ENCODE measurements around the gene LINGO3. TPM values are rescaled to one million over a fixed set of nuclear protein-coding genes. Genes with fewer than 3 reads are reported as not detected.

Gene LINGO3
- total and polyA plus RNA-seq, 2 of the 8 experiments (the other 6 are each of a cell fraction or from before 2014, with no cell fraction given), result 0.59 TPM; not detected in 1

DNA sequence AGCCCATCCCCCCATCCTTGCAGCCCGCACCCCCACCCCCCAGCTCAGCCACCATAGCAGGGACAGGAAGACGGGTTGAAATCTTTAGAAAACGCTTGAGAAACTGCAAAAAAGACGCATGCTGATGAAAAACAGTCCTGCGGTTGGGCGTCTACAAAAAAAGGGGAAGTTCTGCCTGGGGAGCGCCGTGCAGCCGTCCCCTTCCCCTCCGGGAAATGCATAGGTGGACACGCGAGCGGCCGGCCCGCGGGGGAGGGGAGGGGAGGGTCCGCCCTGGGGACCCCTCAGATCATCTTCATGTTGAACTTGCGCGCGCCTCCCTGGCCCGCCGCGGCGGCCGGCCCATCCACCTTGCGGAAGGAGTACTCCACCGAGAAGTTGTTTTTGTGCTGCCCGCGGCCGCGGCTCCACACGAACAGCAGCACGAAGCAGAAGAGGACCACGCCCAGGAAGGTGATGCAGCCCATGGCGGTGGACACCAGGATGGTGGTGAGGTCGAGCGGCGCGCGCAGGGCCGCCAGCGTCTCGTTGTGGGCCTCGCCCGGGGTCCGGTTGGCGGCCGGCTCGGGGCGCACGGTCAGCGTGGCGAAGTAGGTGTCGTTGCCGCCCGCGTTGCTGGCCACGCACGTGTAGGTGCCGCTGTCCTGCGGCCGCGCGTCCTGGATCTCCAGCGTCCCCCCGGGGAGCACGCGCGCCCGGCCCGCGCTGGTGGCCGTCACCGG is 18.1 kb downstream of the LINGO3 start:
- H3K27me3 ChIP-seq (replicated peaks in 1 of 4; ENCODE audit: control insufficient read depth in 3 of 4, extremely low read depth in 1 of 4, insufficient read depth in 3 of 4, low read length in 3 of 4), result peaks cover 40 to 67% (median 59%) of the 10 kb centered on the region in 4 experiments
- no peaks in the 10 kb centered on the region for H3K79me1 ChIP-seq (ENCODE audit: low read depth, low read length)
- ChIA-PET POLR2A (ENCODE audit: partially characterized antibody) (interaction anchor here (1.0 to 3.1 kb wide), 6 partner anchors 15 to 28 kb away, joined by 3 to 25 read pairs (median 6); no protein-coding TSS in a partner anchor), CTCF (ENCODE audit: partially characterized antibody) (interaction anchor here (1.3 to 5.0 kb wide), 5 partner anchors 14 to 36 kb away, joined by 5 to 46 read pairs (median 10); no protein-coding TSS in a partner anchor)
- no peak overlapping the region for H3K18ac ChIP-seq (ENCODE audit: extremely low read depth, low read length)
- peak overlapping the region; percentile 75; the same call in 1 of the 2 replicates for H4K8ac ChIP-seq (ENCODE audit: extremely low read depth, insufficient read depth, low read length)
- no peak overlapping the region; a peak in 1 of 7 replicates for H3K9ac ChIP-seq (replicated peaks in 1 of 4; ENCODE audit: extremely low read depth in 1 of 4, low read depth in 3 of 4, low read length in 3 of 4)
- H3K9me3 ChIP-seq (ENCODE audit: insufficient read depth in 2 of 2, low read depth in 1 of 2, low read length in 1 of 2), result no peaks in the 10 kb centered on the region
- H3K36me3 ChIP-seq (ENCODE audit: control insufficient read depth in 2 of 4, insufficient read depth in 4 of 4, low read length in 3 of 4), result peaks cover 0 to 6% (median 0%) of the 10 kb centered on the region in 4 experiments; a peak in 1 of 8 replicates
- H2AK5ac ChIP-seq (ENCODE audit: low read depth, low read length), result no peak overlapping the region
- H3K14ac ChIP-seq (ENCODE audit: insufficient read length), result no peak overlapping the region
- 10% methylated on average over 42 of the region's 74 CpGs; no CpG with 5 or more reads in 1 of the 2 experiments for WGBS, 2 experiments (ENCODE audit: extremely low coverage in 1 of 2, insufficient coverage in 1 of 2, insufficient read length in 1 of 2, insufficient replicate concordance in 2 of 2, low coverage in 1 of 2, low lambda C conversion rate in 2 of 2, missing lambda C conversion rate in 1 of 2)
- H3K4me2 ChIP-seq (ENCODE audit: insufficient read depth in 1 of 2, low read depth in 2 of 2, low read length in 2 of 2), result peak overlapping the region; percentile 58 to 97
- H4K20me1 ChIP-seq (replicated peaks in 1 of 2; ENCODE audit: control insufficient read depth in 1 of 2, insufficient read depth in 2 of 2, low read length in 2 of 2), result peaks cover 0 to 11% of the 10 kb centered on the region in 2 experiments
- H3K4ac ChIP-seq (replicated peaks; ENCODE audit: insufficient read length, low read depth, low read length), result no peak overlapping the region
- peaks cover 10% of the 10 kb centered on the region; the same call in 1 of the 2 replicates for H3K23me2 ChIP-seq (ENCODE audit: low read depth, low read length)
- H2BK12ac ChIP-seq (ENCODE audit: low read depth, low read length), result no peak overlapping the region; the same call in 1 of the 2 replicates
- H4K5ac ChIP-seq (ENCODE audit: insufficient read length, low read depth, low read length), result no peak overlapping the region
- H3K4me3 ChIP-seq (ENCODE audit: extremely low read depth in 1 of 4, insufficient read depth in 2 of 4, low read depth in 3 of 4, low read length in 4 of 4), result peak overlapping the region; percentile 17 to 56 (median 20); a peak in 6 of 8 replicates
- H2BK20ac ChIP-seq (ENCODE audit: low read length), result no peak overlapping the region
- FAIRE-seq (no peak), DNase-seq (ENCODE audit: low read depth in 1 of 2, low spot score in 2 of 2) (no peak)
- no peak overlapping the region for H3K27ac ChIP-seq (ENCODE audit: low read depth, low read length)
- no peak overlapping the region for H3K56ac ChIP-seq (replicated peaks; ENCODE audit: insufficient read length, low read depth, low read length)
- H3K4me1 ChIP-seq (replicated peaks in 1 of 4; ENCODE audit: control insufficient read depth in 3 of 4, insufficient read depth in 4 of 4, low read length in 3 of 4), result peaks cover 0 to 22% (median 9%) of the 10 kb centered on the region in 4 experiments; a peak in 5 of 7 replicates
- H3K23ac ChIP-seq (ENCODE audit: insufficient read length), result no peak overlapping the region
- 0 out of 2 replicates have a peak, but pooled peaks have one; percentile 16 for TF ChIP-seq TAF1 (IDR thresholded peaks at IDR 0.05; ENCODE audit: low read depth, low read length)
- no peak for TF ChIP-seq TAF7 (optimal IDR thresholded peaks at IDR 0.05; ENCODE audit: borderline replicate concordance, low read depth, low read length)
- peak; percentile 8 for TF ChIP-seq RNF2 (IDR thresholded peaks at IDR 0.05; ENCODE audit: borderline replicate concordance, low read depth, low read length, missing control alignments, poor library complexity, severe bottlenecking)
- TF ChIP-seq, protein P1, sequence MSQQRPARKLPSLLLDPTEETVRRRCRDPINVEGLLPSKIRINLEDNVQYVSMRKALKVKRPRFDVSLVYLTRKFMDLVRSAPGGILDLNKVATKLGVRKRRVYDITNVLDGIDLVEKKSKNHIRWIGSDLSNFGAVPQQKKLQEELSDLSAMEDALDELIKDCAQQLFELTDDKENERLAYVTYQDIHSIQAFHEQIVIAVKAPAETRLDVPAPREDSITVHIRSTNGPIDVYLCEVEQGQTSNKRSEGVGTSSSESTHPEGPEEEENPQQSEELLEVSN (IDR thresholded peaks at IDR 0.05), result 0 out of 2 replicates have a peak, but pooled peaks have one; percentile 9
- H2BK15ac ChIP-seq (ENCODE audit: low read length), result no peak overlapping the region
- H2BK120ac ChIP-seq (replicated peaks; ENCODE audit: low read depth, low read length), result no peak overlapping the region
- no peak overlapping the region for H2BK5ac ChIP-seq (ENCODE audit: low read depth, low read length)
- no peak overlapping the region for H4K91ac ChIP-seq (replicated peaks; ENCODE audit: insufficient read length, low read length)
- H2AFZ ChIP-seq (ENCODE audit: low read length), result no peak overlapping the region
- H3K79me2 ChIP-seq (ENCODE audit: control insufficient read depth in 1 of 2, insufficient read depth in 2 of 2, low read length in 2 of 2), result no peaks in the 10 kb centered on the region
